HUES6 (cell line): ENCODE measurements around the gene ACAD11.
"Not testable (repeated sequence)": the region's sequence is repeated elsewhere in the genome, so short reads cannot be mapped to it uniquely, and the experiment has no call there.

ENCODE experiments used
- H3K27ac ChIP-seq: 2 replicates; pipeline ENCODE4 v1.7.0; 2013; ENCODE audit warnings: low read depth, mild to moderate bottlenecking, low read length, inconsistent platforms
- H3K27me3 ChIP-seq: 2 replicates; pipeline ENCODE4 v1.6.1; 2013; ENCODE audit warnings: low read length; ENCODE audit not compliant: control insufficient read depth, insufficient read depth
- H3K36me3 ChIP-seq: 2 replicates; pipeline ENCODE4 v1.6.1; 2013; ENCODE audit warnings: low read length; ENCODE audit not compliant: control insufficient read depth, insufficient read depth
- H3K4me1 ChIP-seq: 2 replicates; pipeline ENCODE4 v1.6.1; 2013; ENCODE audit warnings: low read length; ENCODE audit not compliant: control insufficient read depth, insufficient read depth
- H3K4me3 ChIP-seq: 2 replicates; pipeline ENCODE4 v1.5.1; 2013; ENCODE audit warnings: low read depth, low read length
- H3K9ac ChIP-seq: one replicate; pipeline ENCODE4 v1.6.1; 2013; ENCODE audit warnings: mild to moderate bottlenecking, low read length
- H3K9me3 ChIP-seq: 2 replicates; pipeline ENCODE4 v1.6.1; 2013; ENCODE audit warnings: low read depth, low read length; ENCODE audit not compliant: control insufficient read depth, insufficient read depth

ACAD11 gene

GRCh38 chr3:132600614-132601013, 59.0 kb downstream of the ACAD11 start:
- H3K4me3 ChIP-seq, H3K27ac ChIP-seq, H3K9me3 ChIP-seq, H3K27me3 ChIP-seq, H3K4me1 ChIP-seq, H3K9ac ChIP-seq: not testable (repeated sequence)
- H3K36me3 ChIP-seq, result peaks cover 13% of the 10 kb centered on the region

GRCh38 chr3:132598181-132598580, 61.4 kb downstream of the ACAD11 start:
- Histone ChIP-seq H3K9ac (no peak overlapping the region), H3K27me3 (no peaks in the 10 kb centered on the region), H3K4me3 (no peak overlapping the region), H3K36me3 (peaks cover 12% of the 10 kb centered on the region), H3K9me3 (no peaks in the 10 kb centered on the region), H3K27ac (no peak overlapping the region), H3K4me1 (0 out of 2 replicates have a peak, but pooled peaks cover 5% of the 10 kb centered on the region)

GRCh38 chr3:132597660-132598059, 61.9 kb downstream of the ACAD11 start:
- Histone ChIP-seq H3K27me3 (no peaks in the 10 kb centered on the region), H3K9me3 (no peaks in the 10 kb centered on the region), H3K4me3 (no peak overlapping the region), H3K36me3 (peaks cover 8% of the 10 kb centered on the region; the same call in 1 of the 2 replicates), H3K27ac (no peak overlapping the region), H3K4me1 (0 out of 2 replicates have a peak, but pooled peaks cover 5% of the 10 kb centered on the region), H3K9ac (no peak overlapping the region)

GRCh38 chr3:132596816-132597433, 62.7 kb downstream of the ACAD11 start, which contains the start of gene ACKR4:
TSS of gene ACKR4 (plus strand) at chr3:132597270. CDS start at chr3:132600398, 3,128 bp downstream.
- Histone ChIP-seq H3K36me3 (peaks cover 8% of the 10 kb centered on the region; the same call in 1 of the 2 replicates), H3K4me1 (0 out of 2 replicates have a peak, but pooled peaks cover 5% of the 10 kb centered on the region), H3K9ac (no peak within 1 kb of the TSS), H3K27me3 (no peaks in the 10 kb centered on the region), H3K9me3 (no peaks in the 10 kb centered on the region), H3K27ac (no peak within 1 kb of the TSS), H3K4me3 (no peak within 1 kb of the TSS)

DNA sequence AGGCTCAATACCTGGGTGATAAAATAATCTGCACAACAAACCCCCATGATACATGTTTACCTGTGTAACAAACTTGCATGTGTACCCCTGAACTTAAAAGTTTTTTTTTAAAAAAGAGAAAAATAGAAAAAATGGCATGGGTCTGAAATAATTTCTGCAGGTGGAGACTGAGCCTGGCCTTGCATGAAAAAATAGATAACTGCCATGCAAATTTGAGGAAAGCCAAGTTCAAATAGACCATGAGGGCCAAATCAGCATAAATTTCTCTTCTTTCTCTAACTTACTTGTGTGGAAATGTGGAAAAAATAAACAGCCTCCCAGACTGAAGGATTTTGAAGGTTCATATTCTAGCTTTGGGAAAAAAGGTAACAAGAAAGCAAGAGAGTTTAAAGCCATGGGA, 63.3 kb downstream of the ACAD11 start:
- Histone ChIP-seq H3K4me1 (0 out of 2 replicates have a peak, but pooled peaks cover 5% of the 10 kb centered on the region), H3K9ac (no peak overlapping the region), H3K9me3 (no peaks in the 10 kb centered on the region), H3K27me3 (no peaks in the 10 kb centered on the region), H3K27ac (no peak overlapping the region), H3K4me3 (no peak overlapping the region), H3K36me3 (peaks cover 8% of the 10 kb centered on the region; the same call in 1 of the 2 replicates)

DNA sequence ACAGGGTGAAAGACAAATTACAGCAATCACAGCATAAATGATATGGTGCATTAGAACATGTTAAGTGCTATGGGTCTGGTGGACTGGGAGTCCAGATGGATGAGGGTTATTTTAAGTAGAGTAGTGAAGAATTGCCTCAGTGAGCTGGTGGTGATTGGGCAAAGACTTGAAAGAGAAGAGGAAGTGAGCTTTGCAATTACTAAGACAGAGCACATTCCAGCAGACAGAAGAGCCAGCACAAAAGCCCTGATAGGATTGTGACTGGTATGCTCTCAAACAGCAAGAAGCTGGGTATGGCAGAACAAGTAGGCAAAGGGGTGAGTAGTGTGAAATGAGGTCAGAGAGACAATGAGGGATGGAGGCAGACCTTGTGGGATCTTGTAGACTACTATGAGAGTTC, 64.6 kb downstream of the ACAD11 start:
- no peaks in the 10 kb centered on the region for H3K9me3 ChIP-seq
- 0 out of 2 replicates have a peak, but pooled peaks cover 5% of the 10 kb centered on the region for H3K4me1 ChIP-seq
- H3K27ac ChIP-seq, result no peak overlapping the region
- H3K27me3 ChIP-seq, result no peaks in the 10 kb centered on the region
- no peak overlapping the region for H3K4me3 ChIP-seq
- H3K36me3 ChIP-seq, result peaks cover 8% of the 10 kb centered on the region; the same call in 1 of the 2 replicates
- H3K9ac ChIP-seq, result no peak overlapping the region

- Histone ChIP-seq H3K4me3 (no peak overlapping the region), H3K9ac (no peak overlapping the region), H3K27ac (no peak overlapping the region), H3K9me3 (no peaks in the 10 kb centered on the region), H3K27me3 (no peaks in the 10 kb centered on the region), H3K4me1 (0 out of 2 replicates have a peak, but pooled peaks cover 5% of the 10 kb centered on the region), H3K36me3 (peaks cover 8% of the 10 kb centered on the region; the same call in 1 of the 2 replicates)
Measured at GRCh38 chr3:132594498-132594897, 65.1 kb downstream of the ACAD11 start.

- no peak overlapping the region for H3K9ac ChIP-seq
- no peak overlapping the region for H3K27ac ChIP-seq
Measured at GRCh38 chr3:132593947-132594323, 65.7 kb downstream of the ACAD11 start.

GRCh38 chr3:132593241-132593946, 66.2 kb downstream of the ACAD11 start:
- Histone ChIP-seq H3K36me3 (peaks cover 3% of the 10 kb centered on the region; the same call in 1 of the 2 replicates), H3K9me3 (no peaks in the 10 kb centered on the region), H3K4me1 (0 out of 2 replicates have a peak, but pooled peaks cover 5% of the 10 kb centered on the region), H3K4me3 (no peak overlapping the region), H3K27ac (no peak overlapping the region), H3K9ac (no peak overlapping the region), H3K27me3 (no peaks in the 10 kb centered on the region)

More at GRCh38 chr3:132593947-132594323, 65.7 kb downstream of the ACAD11 start:
- peaks cover 8% of the 10 kb centered on the region; the same call in 1 of the 2 replicates for H3K36me3 ChIP-seq
- no peaks in the 10 kb centered on the region for H3K9me3 ChIP-seq
- H3K4me3 ChIP-seq, result no peak overlapping the region
- H3K4me1 ChIP-seq, result 0 out of 2 replicates have a peak, but pooled peaks cover 5% of the 10 kb centered on the region
- H3K27me3 ChIP-seq, result no peaks in the 10 kb centered on the region

GRCh38 chr3:132592216-132592615, 67.4 kb downstream of the ACAD11 start:
- Histone ChIP-seq H3K27me3 (no peaks in the 10 kb centered on the region), H3K9me3 (no peaks in the 10 kb centered on the region), H3K27ac (no peak overlapping the region), H3K4me3 (no peak overlapping the region), H3K36me3 (no peaks in the 10 kb centered on the region), H3K9ac (no peak overlapping the region), H3K4me1 (0 out of 2 replicates have a peak, but pooled peaks cover 5% of the 10 kb centered on the region)

DNA sequence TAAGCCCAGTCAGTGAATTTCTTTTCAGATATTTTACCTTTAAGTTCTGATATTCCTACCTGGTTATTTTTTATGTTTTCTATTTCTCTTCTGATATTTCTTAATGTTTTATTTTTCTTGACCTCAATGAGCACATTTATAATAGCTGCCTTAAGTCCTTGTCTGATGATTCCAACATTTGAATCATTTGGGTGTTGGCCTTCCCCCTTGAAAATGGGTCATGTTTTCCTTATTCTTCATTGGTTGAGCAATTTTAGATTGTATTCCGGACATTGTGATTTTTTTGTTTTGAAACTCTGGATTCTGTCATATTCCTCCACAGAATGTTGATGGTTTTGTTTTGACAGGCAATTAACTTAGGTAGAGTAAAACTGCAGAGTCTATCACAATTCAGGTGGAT, 72.2 kb downstream of the ACAD11 start:
- no peaks in the 10 kb centered on the region for H3K4me1 ChIP-seq
- no peak overlapping the region for H3K9ac ChIP-seq
- no peaks in the 10 kb centered on the region for H3K27me3 ChIP-seq
- no peak overlapping the region for H3K4me3 ChIP-seq
- no peaks in the 10 kb centered on the region for H3K36me3 ChIP-seq
- no peaks in the 10 kb centered on the region for H3K9me3 ChIP-seq
- no peak overlapping the region for H3K27ac ChIP-seq
